ENCODE data around the gene DNAJC3.

DNA sequence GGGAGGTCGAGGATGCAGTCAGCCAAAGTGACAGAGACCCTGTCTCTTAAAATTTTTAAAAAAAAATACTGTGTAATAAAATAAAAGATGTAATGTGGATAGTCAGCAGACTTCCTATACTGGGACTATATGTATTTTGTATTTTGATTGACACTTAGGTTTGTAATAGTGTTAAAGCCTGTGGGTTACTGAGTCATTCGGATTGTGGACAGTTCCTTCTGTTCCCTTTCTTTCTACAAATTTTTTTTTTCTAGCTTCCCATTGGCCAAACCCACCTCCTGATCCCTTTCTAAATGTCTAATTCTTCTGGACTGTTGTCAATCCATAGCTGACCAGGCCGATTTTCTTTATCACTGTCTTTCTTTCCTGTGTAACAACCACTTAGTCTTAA, 108.0 kb downstream of the DNAJC3 start:
- no peak for TF ChIP-seq POLR2AphosphoS5 (IDR thresholded peaks at IDR 0.05; ENCODE audit: borderline replicate concordance, low read depth, low read length)
- TF ChIP-seq EZH2 (IDR thresholded peaks at IDR 0.05) = no peak
- TF ChIP-seq FOXP2 (optimal IDR thresholded peaks at IDR 0.05; ENCODE audit: control extremely low read depth, extremely low read length, insufficient read depth) = no peak

All from SK-N-MC (cell line).